GM19328 (cell line): ENCODE data around the gene CGB3.

Source experiments
- ATAC-seq: cut with Tn5 transposase; IDR thresholded peaks from one replicate; pipeline ENCODE4 v1.9.1; 2021; ENCODE audit warnings: mild to moderate bottlenecking, moderate library complexity; ENCODE audit not compliant: unreplicated experiment

Gene CGB3

GRCh38 chr19:48989701-48990291 lies 34.3 kb downstream of the CGB3 start:
- no peak for ATAC-seq

- no peak for ATAC-seq
Observed at GRCh38 chr19:48988860-48989259, 35.3 kb downstream of the CGB3 start.

GRCh38 chr19:48988286-48988685 lies 35.8 kb downstream of the CGB3 start:
- ATAC-seq: no peak

- ATAC-seq: no peak
Observed at GRCh38 chr19:48987323-48987722, 36.8 kb downstream of the CGB3 start.

- no peak for ATAC-seq
Observed at GRCh38 chr19:48986211-48986610, 37.9 kb downstream of the CGB3 start.

GRCh38 chr19:48985711-48986110 lies 38.4 kb downstream of the CGB3 start:
- ATAC-seq: no peak

- ATAC-seq: no peak
Observed at GRCh38 chr19:48982280-48982679, 41.9 kb downstream of the CGB3 start.

GRCh38 chr19:48977061-48977460 lies 47.1 kb downstream of the CGB3 start:
- ATAC-seq: no peak

GRCh38 chr19:48975947-48976847 lies 47.9 kb downstream of the CGB3 start:
- ATAC-seq: no peak
